GF-D8 (cell line): ENCODE data around the gene LTC4S.
A peak's percentile ranks its signal among the peaks of the same experiment; 100 is the strongest.
"Not testable (repeated sequence)": the region's sequence is repeated elsewhere in the genome, so short reads cannot be mapped to it uniquely, and the experiment has no call there.

Experiments
- DNase-seq: peaks from one replicate; lab custom pipeline; 2025; lab: John Stamatoyannopoulos, UW

LTC4S gene, protein sequence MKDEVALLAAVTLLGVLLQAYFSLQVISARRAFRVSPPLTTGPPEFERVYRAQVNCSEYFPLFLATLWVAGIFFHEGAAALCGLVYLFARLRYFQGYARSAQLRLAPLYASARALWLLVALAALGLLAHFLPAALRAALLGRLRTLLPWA

DNA sequence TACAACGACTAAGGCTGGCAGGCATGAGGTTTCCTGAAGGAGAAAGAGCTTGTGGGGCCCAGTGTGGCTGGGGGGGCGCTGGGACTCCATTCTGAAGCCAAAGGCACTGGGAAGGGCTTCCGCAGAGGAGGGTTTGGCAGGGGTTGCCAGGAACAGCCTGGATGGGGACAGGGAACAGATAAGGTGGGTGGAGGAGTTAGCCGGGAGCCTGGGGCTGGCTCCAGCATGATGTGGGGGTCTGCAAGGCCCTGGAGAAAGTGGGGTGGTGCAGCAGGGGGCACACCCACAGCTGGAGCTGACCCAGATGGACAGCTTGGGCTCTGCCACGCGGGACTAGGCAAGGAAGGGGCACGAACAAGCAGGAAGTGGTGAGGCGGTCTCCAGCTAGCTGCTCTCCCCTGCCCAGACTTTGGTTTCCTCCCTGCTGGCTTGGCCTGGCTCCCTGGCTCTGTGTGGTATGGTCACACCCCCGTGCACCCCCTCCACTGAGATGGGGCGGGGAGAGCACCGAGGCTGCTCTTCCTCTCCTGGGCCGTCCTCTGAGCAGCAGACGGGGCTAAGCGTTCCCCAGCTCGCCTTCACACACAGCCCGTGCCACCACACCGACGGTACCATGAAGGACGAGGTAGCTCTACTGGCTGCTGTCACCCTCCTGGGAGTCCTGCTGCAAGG is at the start of gene LTC4S:
Gene LTC4S (plus strand): TSS at position 519 of the 672 bp plus-strand sequence. CDS start 95 bp downstream, at position 614.
- DNase-seq, result peak; percentile 93

DNA sequence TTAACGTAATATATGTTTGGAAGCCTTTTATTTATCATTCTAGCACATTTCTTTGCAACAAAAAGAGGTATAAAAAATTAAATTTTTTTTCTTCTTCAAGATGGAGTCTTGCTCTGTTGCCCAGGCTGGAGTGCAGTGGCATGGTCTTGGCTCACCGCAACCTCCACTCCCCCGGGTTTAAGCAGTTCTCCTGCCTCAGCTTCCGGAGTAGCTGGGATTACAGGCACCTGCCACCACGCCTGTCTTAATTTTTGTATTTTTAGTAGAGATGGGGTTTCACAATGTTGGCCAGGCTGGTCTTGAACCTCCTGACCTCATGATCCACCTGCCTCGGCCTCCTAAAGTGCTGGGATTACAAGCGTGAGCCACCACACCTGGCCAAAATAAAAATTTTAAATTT is 49.7 kb upstream of the LTC4S start:
- not testable (repeated sequence) for DNase-seq

DNA sequence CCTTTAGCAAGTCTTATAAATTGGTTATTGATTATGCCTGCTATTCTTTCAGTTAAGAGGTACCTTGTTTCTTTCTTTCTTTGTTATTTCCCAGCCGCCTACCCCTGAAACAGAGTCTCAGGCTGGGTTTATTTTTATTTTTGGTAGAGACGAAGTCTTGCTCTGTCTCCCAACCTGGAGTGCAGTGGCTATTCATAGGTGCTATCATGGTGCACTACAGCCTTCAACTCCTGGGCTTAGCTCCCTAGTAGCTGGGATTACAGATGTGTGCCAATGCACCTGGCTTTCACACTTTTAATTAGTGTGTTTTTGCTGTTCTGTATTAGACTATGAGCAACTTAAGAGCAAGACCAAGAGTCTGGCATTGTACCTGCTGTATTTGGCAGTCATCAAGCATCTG is 46.9 kb upstream of the LTC4S start:
- DNase-seq, result no peak

DNA sequence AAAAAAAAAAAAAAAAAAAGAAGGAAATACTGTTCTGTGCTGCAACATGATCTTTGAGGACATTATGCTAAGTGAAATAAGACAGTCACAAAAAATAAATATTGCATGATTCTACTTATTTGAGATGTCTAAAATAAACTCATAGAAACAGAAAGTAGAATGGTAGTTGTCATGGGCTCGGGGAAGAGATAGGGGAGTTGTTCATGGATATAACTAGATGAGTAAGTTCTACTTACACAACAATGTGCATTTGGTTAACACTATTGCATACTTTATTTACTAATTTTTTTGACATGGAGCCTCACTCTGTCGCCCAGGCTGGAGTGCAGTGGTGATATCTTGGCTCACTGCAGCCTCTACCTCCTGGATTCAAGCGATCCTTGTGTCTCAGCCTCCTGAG is 46.0 kb upstream of the LTC4S start:
- DNase-seq, result no peak

DNA sequence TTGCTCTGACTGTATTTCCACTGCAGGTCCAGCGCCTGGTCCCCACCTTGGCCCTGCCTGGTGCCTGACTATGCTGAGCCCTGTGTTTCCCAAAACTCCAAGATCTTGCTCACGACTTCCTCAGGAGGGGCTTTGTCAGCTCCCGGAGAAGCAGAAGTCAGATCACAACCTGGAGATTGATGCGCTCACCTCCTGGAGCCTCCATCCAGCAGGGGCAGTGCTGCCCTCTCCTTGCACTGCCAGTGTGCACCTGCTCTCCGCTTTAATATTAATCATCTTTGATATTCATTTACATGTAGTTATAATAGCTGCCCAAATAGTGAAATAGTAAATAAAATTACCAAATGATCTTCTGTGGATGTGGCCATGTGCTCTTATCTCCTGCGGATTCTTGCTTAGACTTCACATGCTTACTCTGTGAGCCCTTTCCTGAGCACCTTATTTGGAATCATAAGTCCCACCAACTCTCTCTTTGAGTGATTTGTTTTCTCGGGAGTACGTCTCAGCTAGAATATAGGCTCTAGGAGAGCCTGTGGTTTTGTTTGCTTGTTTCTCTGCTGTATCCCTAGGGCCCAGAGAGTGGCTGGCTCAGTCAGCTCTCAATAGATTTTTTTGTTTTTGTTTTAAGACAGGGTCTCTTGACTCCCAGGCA is 43.8 kb upstream of the LTC4S start:
- DNase-seq, result no peak

DNA sequence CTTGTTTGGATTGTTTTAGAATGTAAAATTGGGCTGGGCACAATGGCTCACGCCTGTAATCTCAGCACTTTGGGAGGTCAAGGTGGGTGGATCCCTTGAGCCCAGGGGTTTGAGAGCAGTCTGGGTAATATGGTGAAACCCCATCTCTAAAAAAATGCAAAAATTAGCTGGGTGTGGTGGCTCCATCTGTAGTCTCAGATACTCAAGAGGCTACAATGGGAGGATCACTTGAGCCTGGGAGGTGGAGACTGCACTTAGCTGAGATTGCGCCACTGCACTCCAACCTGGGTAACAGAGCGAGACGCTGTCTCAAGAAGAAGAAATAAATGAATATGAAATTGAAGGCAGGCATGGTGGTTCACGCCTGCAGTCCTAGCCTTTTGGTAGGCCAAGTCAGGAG is 39.8 kb upstream of the LTC4S start:
- DNase-seq, result no peak

DNA sequence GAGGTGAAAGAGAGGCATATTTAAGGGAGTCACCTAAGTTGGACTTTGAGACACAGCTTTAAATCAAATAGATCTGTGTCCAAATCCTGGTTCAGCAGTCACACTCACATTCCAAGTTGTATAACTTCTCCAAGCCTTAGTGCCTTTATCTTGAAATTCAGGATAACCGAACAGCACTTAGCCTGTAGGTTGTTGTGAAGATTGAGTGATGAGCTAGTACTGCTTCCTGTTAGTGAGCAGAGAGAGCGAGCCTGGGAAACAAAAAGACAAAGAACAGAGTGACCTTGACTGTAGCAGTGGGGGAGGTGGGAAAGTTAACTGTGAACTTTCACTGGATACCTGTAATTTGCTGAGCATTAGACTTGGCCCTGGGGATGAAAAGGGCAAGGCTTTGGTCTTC is 38.8 kb upstream of the LTC4S start:
- no peak for DNase-seq

DNA sequence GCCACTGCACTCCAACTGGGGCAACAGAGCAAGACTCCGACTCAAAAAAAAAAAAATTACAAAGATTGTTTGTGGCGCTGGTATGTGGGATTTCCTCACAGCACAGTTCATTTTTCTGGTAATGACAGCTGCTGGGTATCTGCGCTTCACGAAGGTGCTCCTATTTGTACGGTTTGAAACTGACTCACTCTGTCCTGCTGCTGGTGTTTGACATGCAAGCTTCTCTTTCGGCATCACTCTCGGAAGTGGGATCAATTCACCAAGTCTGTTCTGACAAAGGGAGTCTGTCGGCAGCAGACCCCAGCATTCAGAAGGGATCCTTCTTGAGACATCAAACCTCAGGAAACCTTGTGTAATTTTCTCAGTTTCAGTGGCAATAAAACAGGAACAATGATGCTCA is 34.8 kb upstream of the LTC4S start:
- DNase-seq, result peak; percentile 68

DNA sequence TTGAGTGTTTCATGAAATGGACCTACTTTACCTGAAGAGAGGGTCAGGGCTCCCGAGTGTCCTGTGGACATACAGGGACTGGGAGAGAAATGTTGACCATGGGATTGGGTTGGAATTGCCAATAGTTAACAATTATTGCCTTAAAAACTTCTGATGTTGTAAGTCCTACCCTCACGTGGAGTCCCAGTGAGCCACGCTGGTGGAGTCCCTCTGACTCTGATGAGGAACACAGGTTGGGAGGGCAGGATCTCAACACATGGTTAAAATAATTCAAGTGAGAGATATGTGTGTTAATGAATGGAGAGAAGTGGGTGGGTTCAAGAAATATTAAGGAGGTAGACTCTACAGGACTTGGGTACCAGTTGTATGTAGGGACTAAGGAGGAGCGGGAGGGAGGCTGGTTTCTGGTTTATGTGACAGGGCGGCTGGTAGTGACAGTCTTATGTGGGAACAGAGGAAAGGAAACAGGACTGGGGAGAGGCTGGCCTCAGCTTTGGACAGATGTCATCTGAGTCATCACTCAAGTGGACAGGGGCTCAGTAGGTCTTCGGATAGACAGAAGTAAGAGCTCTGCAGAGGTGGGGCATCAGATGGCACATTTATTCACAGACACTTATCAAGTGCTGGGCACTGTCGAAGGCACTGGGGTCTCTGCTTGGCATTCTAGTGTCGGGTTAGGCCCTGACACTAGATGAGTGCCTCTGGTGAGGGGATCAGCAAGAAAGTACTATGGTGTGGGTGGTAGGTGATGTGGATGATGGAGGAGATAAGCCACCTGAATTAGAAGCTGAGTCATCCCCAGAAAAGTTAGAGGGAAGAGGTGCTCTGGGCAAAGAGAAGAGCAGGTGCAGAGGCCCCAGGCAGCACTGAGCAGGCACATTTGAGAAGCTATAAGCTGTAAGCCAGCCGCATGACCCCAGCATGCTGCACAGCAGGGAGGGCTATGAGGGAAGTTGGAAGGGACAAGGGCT is 33.9 kb upstream of the LTC4S start:
- DNase-seq, result no peak

DNA sequence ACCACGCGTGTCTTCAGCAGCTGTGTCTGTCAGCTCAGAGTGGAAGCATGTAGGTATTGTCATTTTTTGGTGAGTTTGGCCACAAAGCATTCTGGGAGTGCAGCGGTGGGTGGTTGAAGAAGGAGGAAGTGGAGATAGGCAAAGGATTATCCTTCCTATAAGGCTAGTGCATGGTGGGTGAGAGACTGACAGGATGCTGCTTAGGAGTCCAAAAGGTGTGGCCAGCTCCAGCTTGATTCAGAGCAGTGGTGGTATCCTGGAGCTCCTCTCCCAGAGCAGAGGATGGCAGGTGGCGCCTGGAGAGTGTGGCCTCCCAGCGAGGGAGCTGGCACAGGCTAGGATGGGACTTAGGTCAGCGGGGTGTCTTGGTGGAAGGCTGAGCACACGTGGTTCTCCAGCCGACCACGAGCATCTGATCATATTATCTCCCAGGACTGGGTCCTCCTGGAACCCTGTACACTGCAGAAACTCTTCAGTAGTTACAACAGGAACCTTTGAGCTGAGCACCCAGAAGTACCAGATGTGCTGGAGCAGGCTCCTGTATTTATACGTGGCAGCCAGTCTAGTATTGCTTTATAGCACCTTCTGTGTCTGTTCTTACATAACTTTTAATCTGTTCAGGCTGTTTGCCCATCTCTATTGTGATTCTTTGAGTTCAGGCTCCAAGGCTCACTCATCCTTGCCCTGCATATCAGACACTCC is 31.6 kb upstream of the LTC4S start:
- peak; percentile 38 for DNase-seq

DNA sequence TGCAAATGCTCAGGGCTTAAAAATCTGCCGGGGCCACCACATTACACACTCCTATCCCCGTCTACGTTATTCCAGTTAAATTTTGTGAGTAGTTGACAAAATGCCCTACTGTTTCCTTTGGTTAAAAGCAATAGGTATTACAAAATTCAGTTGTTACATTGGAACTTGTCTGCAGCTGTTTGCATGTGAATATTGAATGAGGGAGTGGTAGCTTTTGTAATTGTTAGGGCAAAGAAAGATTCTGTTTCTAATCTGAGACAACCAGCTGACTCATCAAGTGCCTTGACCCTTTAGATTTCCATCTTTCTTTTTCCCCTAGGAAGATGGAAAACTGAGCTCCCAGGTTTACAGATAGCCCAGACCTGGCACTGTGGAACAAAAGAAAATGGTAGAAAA is 31.0 kb upstream of the LTC4S start:
- DNase-seq, result peak; percentile 38

DNA sequence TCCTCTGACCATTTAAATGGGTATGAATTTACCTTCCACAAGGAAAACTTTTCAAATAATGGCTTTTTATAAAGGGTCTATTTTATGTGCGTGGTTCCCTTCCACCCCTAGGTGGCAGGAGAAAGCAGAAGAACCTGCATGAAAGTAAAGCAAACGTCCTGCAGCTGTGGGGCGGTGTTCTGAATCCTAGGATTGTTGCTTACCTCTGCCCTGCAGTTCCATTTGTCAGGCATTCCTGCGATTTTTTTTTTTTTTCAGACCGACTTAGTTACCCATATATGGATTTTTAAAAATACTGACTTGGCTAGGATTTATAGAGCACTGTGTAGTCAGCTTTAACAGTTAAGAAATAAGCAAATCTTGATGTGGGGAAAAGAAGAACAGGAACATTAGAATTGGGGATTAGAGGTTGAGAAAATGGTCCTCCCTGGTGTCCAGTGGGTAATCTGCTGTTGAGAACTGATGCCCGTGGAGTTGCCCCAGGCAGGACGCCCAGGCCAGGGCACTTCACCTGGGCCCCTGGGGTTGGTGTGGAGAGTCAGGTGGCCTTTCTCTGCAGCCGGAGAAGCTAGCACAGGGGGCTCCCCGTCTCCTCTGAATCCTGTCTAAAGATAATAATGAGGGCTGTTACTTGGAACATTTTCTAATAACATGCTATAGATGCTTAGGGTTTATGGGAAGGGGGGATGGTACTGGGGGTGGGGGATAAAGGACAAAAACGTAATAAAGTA is 30.4 kb upstream of the LTC4S start:
- DNase-seq, result peak; percentile 32

DNA sequence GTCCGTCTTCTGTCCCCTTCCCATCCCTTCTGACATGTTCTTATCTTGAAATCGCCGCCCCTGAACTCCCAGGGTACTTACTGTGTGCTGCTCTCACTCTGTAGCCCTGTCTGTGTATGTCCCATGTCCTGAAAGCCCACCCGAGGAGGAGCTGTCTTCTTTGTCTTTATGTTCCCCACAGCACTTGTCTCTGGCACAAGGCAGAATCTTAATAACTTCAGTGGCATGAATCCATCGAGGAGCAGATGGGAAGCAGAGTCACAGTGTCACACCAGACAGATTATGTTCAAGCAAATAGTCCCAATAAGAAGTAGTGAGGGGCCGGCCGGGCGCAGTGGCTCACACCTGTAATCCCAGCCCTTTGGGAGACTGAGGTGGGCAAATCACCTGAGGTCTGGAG is 29.7 kb upstream of the LTC4S start:
- no peak for DNase-seq

DNA sequence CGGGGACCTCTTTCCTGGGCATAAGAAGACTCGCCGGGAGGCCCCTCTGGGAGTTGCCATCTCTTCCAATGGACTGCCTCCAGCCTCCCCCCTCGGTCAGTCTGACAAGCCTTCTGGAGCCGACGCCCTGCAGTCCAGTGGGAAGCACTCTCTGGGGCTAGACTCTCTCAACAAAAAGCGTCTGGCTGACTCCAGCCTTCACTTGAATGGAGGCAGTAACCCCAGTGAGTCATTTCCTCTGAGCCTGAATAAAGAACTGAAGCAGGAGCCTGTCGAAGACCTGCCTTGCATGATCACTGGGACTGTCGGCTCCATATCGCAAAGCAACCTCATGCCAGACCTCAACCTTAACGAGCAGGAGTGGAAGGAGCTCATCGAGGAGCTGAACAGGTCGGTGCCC is 28.4 kb upstream of the LTC4S start:
- DNase-seq, result no peak

DNA sequence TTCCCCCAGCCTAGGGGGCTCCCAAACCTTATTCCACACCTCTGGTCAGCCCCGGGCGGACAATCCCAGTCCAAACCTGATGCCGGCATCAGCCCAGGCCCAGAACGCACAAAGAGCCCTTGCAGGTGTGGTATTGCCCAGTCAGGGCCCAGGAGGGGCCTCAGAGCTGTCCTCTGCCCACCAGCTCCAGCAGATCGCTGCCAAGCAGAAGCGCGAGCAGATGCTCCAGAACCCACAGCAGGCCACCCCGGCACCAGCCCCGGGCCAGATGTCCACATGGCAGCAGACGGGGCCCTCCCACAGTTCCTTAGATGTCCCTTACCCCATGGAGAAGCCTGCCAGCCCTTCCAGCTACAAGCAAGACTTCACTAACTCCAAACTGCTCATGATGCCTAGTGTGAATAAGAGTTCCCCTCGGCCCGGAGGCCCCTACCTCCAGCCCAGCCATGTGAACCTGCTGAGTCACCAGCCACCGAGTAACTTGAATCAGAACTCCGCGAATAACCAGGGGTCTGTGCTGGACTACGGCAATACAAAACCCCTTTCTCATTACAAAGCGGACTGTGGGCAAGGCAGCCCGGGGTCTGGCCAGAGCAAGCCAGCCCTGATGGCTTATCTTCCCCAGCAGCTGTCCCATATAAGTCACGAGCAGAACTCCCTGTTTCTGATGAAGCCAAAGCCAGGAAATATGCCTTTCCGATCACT is 27.6 kb upstream of the LTC4S start:
- DNase-seq, result no peak

DNA sequence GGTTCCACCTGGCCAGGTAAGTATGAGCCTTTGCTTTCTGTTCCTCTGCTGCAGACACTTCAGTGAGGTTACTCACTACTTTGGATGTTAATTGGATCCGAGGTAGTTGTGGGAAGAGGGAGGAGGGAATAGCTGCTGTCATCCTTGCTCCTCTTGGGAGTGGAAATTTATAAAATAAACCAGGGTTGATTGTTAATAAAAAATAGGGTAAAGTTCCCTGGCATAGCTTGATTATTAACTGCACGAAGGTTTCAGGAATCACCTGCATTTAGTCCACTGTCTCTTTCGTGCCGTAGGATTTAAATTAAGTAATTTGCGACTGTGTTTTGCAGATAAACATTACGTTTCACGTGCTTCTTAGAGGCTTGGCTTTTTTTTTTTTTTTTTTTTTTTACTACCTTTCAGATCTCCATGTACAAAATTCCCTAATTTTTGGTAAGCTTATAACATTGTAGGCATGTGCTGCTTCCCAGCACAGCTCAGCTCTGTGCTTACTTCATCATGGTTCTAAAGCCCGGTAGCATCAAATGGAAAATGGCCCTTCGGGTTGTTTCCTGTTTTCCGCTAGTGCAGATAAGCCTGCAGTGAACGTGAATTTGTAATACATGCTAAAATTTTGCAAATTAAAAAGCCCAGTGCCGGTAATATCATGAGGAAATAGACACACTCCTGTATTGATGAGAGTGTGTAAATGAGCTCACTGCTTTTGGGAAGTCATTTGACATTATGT is 26.9 kb upstream of the LTC4S start:
- no peak for DNase-seq

DNA sequence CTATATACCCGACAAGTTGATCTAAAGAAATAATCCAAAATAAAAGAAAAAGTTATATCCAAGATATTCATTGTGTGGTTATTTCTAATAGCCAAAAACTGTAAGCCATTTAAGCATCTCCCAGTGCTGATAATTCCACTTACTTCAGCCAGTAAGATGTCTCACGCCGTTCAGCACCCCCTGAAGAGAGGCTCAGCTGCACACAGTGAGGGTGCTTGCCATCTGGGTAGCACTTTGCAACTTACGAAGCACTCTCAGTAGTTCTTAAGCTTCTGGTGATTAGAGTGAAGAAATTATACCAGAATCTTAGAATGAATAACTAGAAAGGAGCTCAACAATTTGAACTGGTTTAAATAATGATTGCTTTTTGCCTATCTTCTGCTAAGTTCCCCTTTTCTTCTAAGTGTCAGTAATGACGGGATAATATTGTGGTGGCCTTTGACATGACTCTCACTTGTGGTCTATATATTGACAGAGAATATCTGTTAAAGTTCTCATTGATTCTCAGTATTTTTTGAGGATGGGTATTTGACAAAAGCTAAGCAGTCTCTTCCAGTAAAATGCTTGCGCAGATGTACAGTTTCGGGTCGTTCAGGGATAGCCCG is 26.2 kb upstream of the LTC4S start:
- DNase-seq, result no peak

DNA sequence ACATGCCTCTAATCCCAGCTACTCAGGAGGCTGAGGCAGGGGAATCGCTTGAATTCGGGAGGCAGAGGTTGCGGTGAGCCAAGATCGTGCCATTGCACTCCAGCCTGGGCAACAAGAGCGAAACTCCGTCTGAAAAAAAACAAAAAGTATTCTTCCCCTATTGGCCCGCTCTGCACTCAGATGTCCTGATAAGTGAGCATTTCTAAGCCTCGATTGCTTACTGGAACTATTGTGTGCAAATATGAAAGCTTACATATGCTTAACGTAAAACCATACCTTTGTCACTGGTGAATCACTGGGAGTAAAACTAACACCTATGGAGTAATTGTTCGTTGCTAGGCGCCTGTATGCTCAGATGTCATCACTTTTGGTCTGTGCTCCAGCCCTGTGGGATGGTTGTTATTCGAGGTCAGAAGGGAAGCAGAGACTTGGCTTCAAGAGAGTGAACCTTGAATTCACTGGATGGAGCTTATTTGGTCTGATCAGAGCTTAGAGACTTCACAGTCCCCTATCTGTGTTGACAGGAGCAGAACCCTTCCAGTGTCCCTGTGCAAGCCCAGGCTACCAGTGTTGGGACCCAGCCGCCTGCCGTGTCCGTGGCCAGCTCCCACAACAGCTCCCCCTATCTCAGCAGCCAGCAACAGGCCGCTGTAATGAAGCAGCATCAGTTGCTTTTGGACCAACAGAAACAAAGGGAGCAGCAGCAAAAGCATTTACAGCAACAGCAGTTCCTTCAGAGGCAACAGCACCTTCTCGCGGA is 25.3 kb upstream of the LTC4S start:
- no peak for DNase-seq

DNA sequence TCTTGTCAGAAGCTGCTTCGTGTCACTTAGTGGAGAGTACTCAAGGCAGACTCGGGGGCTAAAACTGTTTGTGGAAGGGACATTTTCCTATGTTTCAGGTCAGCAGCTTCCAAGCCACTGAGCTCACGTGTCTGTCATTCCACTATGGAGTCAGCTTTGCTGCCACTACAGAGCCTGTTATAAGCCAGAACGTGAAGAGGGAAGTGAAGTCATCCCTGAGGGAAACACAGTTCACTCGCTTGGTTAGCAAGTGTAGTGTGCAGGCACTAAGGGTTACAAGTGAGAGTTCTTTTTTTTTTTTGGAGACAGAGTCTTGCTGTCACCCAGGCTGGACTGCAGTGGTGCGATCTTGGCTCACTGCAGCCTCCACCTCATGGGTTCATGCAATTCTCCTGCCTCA is 24.5 kb upstream of the LTC4S start:
- no peak for DNase-seq
